H9 (cell line): Measurements from ENCODE around the gene RALBP1. TPM values are rescaled to one million over a fixed set of nuclear protein-coding genes. Genes with fewer than 3 reads are reported as not detected.

Source experiments
- DNase-seq: peaks from one replicate; pipeline ENCODE4 v3.0.0-alpha.2; 2017
- H2AFZ ChIP-seq: one replicate; pipeline ENCODE4 v1.6.1; 2013; ENCODE audit warnings: mild to moderate bottlenecking, low read length, control low read depth, moderate library complexity
- H2AK5ac ChIP-seq: 2 replicates; pipeline ENCODE4 v1.6.1; 2013; ENCODE audit warnings: low read length, control low read depth, mixed read lengths; ENCODE audit not compliant: insufficient read length
- H2BK120ac ChIP-seq: one replicate; pipeline ENCODE4 v1.6.1; 2013; ENCODE audit warnings: low read depth, mild to moderate bottlenecking, low read length, control low read depth, inconsistent platforms; ENCODE audit not compliant: poor library complexity, severe bottlenecking
- H2BK12ac ChIP-seq: 2 replicates; pipeline ENCODE4 v1.6.1; 2013; ENCODE audit warnings: low read length, control low read depth, mixed read lengths, low read depth; ENCODE audit not compliant: insufficient read length
- H2BK15ac ChIP-seq: 2 replicates; pipeline ENCODE4 v1.6.1; 2013; ENCODE audit warnings: low read depth, low read length, control low read depth
- H2BK20ac ChIP-seq: one replicate; pipeline ENCODE4 v1.6.1; 2013; ENCODE audit warnings: low read depth, mild to moderate bottlenecking, low read length, control low read depth, inconsistent platforms; ENCODE audit not compliant: poor library complexity, severe bottlenecking
- H2BK5ac ChIP-seq: 2 replicates; pipeline ENCODE4 v1.6.1; 2013; ENCODE audit warnings: low read length, control low read depth, mixed read lengths; ENCODE audit not compliant: insufficient read length
- H3K14ac ChIP-seq: 2 replicates; pipeline ENCODE4 v1.6.1; 2013; ENCODE audit warnings: low read length, control low read depth; ENCODE audit not compliant: insufficient read depth
- H3K18ac ChIP-seq: 2 replicates; pipeline ENCODE4 v1.6.1; 2013; ENCODE audit warnings: low read depth, mild to moderate bottlenecking, mixed read lengths, low read length, control low read depth; ENCODE audit not compliant: insufficient read length
- H3K23ac ChIP-seq: 2 replicates; pipeline ENCODE4 v1.6.1; 2013; ENCODE audit warnings: low read length, control low read depth, mixed read lengths, low read depth; ENCODE audit not compliant: insufficient read length
- H3K23me2 ChIP-seq: 2 replicates; pipeline ENCODE4 v1.6.1; 2013; ENCODE audit warnings: low read depth, mild to moderate bottlenecking, mixed read lengths, low read length, control low read depth; ENCODE audit not compliant: insufficient read length, poor library complexity, severe bottlenecking
- H3K27ac ChIP-seq: 2 replicates; pipeline ENCODE4 v1.5.1; 2013; ENCODE audit warnings: low read length, control low read depth, mixed read lengths, low read depth; ENCODE audit not compliant: insufficient read length
- H3K27me3 ChIP-seq: 2 replicates; pipeline ENCODE4 v1.6.1; 2013; ENCODE audit warnings: low read length, control low read depth, inconsistent platforms; ENCODE audit not compliant: insufficient read depth
- H3K4ac ChIP-seq: 2 replicates; pipeline ENCODE4 v1.6.1; 2013; ENCODE audit warnings: low read depth, mild to moderate bottlenecking, control low read depth, inconsistent platforms, low read length, moderate library complexity
- H3K4me1 ChIP-seq: 2 replicates; pipeline ENCODE4 v1.6.1; 2013; ENCODE audit warnings: low read length, control low read depth, inconsistent platforms; ENCODE audit not compliant: insufficient read depth
- H3K4me2 ChIP-seq: 2 replicates; pipeline ENCODE4 v1.6.1; 2013; ENCODE audit warnings: low read length, control low read depth, mixed read lengths; ENCODE audit not compliant: insufficient read length, insufficient read depth
- H3K56ac ChIP-seq: 2 replicates; pipeline ENCODE4 v1.6.1; 2013; ENCODE audit warnings: low read depth, mild to moderate bottlenecking, mixed read lengths, low read length, control low read depth; ENCODE audit not compliant: insufficient read length
- H3K79me1 ChIP-seq: 2 replicates; pipeline ENCODE4 v1.6.1; 2013; ENCODE audit warnings: low read depth, mild to moderate bottlenecking, moderate library complexity, low read length, control low read depth, inconsistent platforms; ENCODE audit not compliant: insufficient read depth, poor library complexity, severe bottlenecking
- H3K79me2 ChIP-seq: 2 replicates; pipeline ENCODE4 v1.6.1; 2013; ENCODE audit warnings: low read length, control low read depth, inconsistent platforms; ENCODE audit not compliant: insufficient read depth
- H3K9ac ChIP-seq: 2 replicates; pipeline ENCODE4 v1.6.1; 2013; ENCODE audit warnings: low read length, control low read depth, mixed read lengths; ENCODE audit not compliant: insufficient read length; ENCODE audit errors: extremely low read depth
- H3K9me3 ChIP-seq: one replicate; pipeline ENCODE4 v1.6.1; 2013; ENCODE audit warnings: low read depth, low read length, inconsistent platforms; ENCODE audit not compliant: control insufficient read depth
- H3T11ph ChIP-seq: one replicate; pipeline ENCODE4 v1.6.1; 2013; ENCODE audit warnings: mild to moderate bottlenecking, low read length, control low read depth, inconsistent platforms
- H4K20me1 ChIP-seq: one replicate; pipeline ENCODE4 v1.6.1; 2013; ENCODE audit not compliant: control insufficient read depth, insufficient read length, insufficient read depth
- H4K5ac ChIP-seq: 2 replicates; pipeline ENCODE4 v1.6.1; 2013; ENCODE audit warnings: low read depth, mild to moderate bottlenecking, mixed read lengths, low read length, control low read depth; ENCODE audit not compliant: insufficient read length
- H4K8ac ChIP-seq: replicated peaks from 2 replicates; pipeline ENCODE4 v1.6.1; 2013; ENCODE audit warnings: low read length, control low read depth, mixed read lengths, low read depth; ENCODE audit not compliant: insufficient read length
- H4K91ac ChIP-seq: 2 replicates; pipeline ENCODE4 v1.6.1; 2013; ENCODE audit warnings: low read depth, mild to moderate bottlenecking, moderate library complexity, mixed read lengths, low read length, control low read depth; ENCODE audit not compliant: insufficient read length
- H3K27ac Mint-ChIP-seq, 3 experiments: 2 replicates in 2 of 3; 3 replicates in 1 of 3; pipeline ENCODE4 v1.8.0; 2020 to 2021; ENCODE audit warnings: mixed read lengths in 3 of 3, mild to moderate bottlenecking in 1 of 3, moderate library complexity in 1 of 3
- H3K27me3 Mint-ChIP-seq: 2 replicates; pipeline ENCODE4 v1.8.0; 2021; ENCODE audit warnings: low read depth, mild to moderate bottlenecking, moderate library complexity, mixed read lengths
- H3K36me3 Mint-ChIP-seq, 3 experiments: 2 replicates in 2 of 3; 3 replicates in 1 of 3; pipeline ENCODE4 v1.8.0; 2020 to 2021; ENCODE audit warnings: low read depth in 3 of 3, mixed read lengths in 3 of 3; ENCODE audit not compliant: insufficient read depth in 1 of 3
- H3K4me1 Mint-ChIP-seq, 2 experiments: 2 replicates each; pipeline ENCODE4 v1.8.0; 2020; ENCODE audit warnings: mixed read lengths in 2 of 2
- H3K4me3 Mint-ChIP-seq, 2 experiments: 2 replicates in 1 of 2; 3 replicates in 1 of 2; pipeline ENCODE4 v1.8.0; 2020 to 2021; ENCODE audit warnings: mild to moderate bottlenecking in 2 of 2, mixed read lengths in 2 of 2, moderate library complexity in 1 of 2
- H3K9me3 Mint-ChIP-seq, 2 experiments: 2 replicates in 1 of 2; 3 replicates in 1 of 2; pipeline ENCODE4 v1.8.0; 2020; ENCODE audit warnings: mild to moderate bottlenecking in 2 of 2, mixed read lengths in 2 of 2, moderate library complexity in 1 of 2
- WGBS: extraction: QIAGEN DNeasy Blood & Tissue Kit; methylation state at CpG from one replicate; pipeline ENCODE4 v1.1.7; 2013; ENCODE audit warnings: missing lambda C conversion rate, low lambda C conversion rate, mixed read lengths; ENCODE audit not compliant: insufficient read length; ENCODE audit errors: extremely low coverage; 5-methylcytosine and 5-hydroxymethylcytosine counted together
- total RNA-seq: library from RNA; stranded (reverse); gene quantifications from 2 replicates; pipeline ENCODE4 v1.2.1, GENCODE V29; 2021
- TF ChIP-seq, protein P1 (sequence below): fragments of 200-600 bp; sonication (generic); conservative IDR thresholded peaks from 3 replicates; pipeline ENCODE4 v1.8.0; 2021; ENCODE audit warnings: antibody characterized with exemption, mild to moderate bottlenecking

RALBP1 gene
- total RNA-seq, 1 experiment from 2014 or later: 51.0 TPM

DNA sequence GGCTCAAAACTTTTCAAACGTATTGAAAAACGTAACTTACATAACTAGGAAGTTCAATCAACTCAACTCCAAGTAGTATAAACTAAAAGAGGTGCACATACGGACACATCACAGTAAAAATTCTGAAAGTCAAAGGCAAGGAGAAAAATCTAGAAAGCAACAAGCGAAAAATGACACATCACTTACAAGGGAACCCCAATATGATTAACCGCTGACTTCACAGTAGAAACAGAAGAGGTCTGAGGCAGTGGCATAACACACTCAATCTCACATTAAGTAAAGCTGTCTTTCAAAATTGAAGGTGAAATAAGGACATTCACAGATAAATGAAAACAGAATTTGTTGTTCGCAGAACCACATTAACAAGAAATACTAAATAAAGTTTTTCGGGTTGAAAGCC lies 106.4 kb downstream of the RALBP1 start:
- no peak overlapping the region for H2AK5ac ChIP-seq
- H3K79me1 ChIP-seq: no peaks in the 10 kb centered on the region
- no peak overlapping the region for H2BK5ac ChIP-seq
- H3K56ac ChIP-seq: no peak overlapping the region
- H4K91ac ChIP-seq: no peak overlapping the region
- no peak overlapping the region for H4K8ac ChIP-seq
- no peak overlapping the region for H2BK20ac ChIP-seq
- Mint-ChIP-seq H3K9me3 (peaks cover 0 to 3% of the 10 kb centered on the region in 2 experiments; a peak in 2 of 5 replicates), H3K27me3 (no peaks in the 10 kb centered on the region), H3K36me3 (peaks cover 26 to 68% (median 56%) of the 10 kb centered on the region in 3 experiments; a peak in 6 of 7 replicates), H3K4me1 (peaks cover 0 to 2% of the 10 kb centered on the region in 2 experiments; a peak in 1 of 4 replicates), H3K4me3 (no peak overlapping the region), H3K27ac (no peak overlapping the region)
- H2AFZ ChIP-seq: no peak overlapping the region
- no peaks in the 10 kb centered on the region for H3K27me3 ChIP-seq
- H4K20me1 ChIP-seq: no peaks in the 10 kb centered on the region
- H2BK120ac ChIP-seq: no peak overlapping the region
- H3K4ac ChIP-seq: no peak overlapping the region
- TF ChIP-seq, protein P1, sequence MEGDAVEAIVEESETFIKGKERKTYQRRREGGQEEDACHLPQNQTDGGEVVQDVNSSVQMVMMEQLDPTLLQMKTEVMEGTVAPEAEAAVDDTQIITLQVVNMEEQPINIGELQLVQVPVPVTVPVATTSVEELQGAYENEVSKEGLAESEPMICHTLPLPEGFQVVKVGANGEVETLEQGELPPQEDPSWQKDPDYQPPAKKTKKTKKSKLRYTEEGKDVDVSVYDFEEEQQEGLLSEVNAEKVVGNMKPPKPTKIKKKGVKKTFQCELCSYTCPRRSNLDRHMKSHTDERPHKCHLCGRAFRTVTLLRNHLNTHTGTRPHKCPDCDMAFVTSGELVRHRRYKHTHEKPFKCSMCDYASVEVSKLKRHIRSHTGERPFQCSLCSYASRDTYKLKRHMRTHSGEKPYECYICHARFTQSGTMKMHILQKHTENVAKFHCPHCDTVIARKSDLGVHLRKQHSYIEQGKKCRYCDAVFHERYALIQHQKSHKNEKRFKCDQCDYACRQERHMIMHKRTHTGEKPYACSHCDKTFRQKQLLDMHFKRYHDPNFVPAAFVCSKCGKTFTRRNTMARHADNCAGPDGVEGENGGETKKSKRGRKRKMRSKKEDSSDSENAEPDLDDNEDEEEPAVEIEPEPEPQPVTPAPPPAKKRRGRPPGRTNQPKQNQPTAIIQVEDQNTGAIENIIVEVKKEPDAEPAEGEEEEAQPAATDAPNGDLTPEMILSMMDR: no peak
- no peak overlapping the region for H3K23ac ChIP-seq
- no CpG with 5 or more reads among the region's 7 CpGs for WGBS
- H3K9ac ChIP-seq: no peak overlapping the region
- no peak overlapping the region for H3K27ac ChIP-seq
- H3K9me3 ChIP-seq: no peaks in the 10 kb centered on the region
- H3K4me1 ChIP-seq: no peaks in the 10 kb centered on the region
- H3K18ac ChIP-seq: no peak overlapping the region
- H3T11ph ChIP-seq: no peak overlapping the region
- H3K14ac ChIP-seq: no peak overlapping the region
- no peak overlapping the region for H2BK15ac ChIP-seq
- no peak overlapping the region for H4K5ac ChIP-seq
- no peak overlapping the region for H2BK12ac ChIP-seq
- no peak overlapping the region for H3K4me2 ChIP-seq
- no peaks in the 10 kb centered on the region for H3K79me2 ChIP-seq
- no peaks in the 10 kb centered on the region for H3K23me2 ChIP-seq
- DNase-seq: no peak
